SIG-M5 treated with dmso at 0.1 percent for 504 hours (cell line): Measurements from ENCODE around the gene MAML3.
A peak's percentile ranks its signal among the peaks of the same experiment; 100 is the strongest.

Experiments
- DNase-seq: peaks from one replicate; lab custom pipeline; 2025; ENCODE audit not compliant: unreplicated experiment; lab: John Stamatoyannopoulos, UW

Gene MAML3

DNA sequence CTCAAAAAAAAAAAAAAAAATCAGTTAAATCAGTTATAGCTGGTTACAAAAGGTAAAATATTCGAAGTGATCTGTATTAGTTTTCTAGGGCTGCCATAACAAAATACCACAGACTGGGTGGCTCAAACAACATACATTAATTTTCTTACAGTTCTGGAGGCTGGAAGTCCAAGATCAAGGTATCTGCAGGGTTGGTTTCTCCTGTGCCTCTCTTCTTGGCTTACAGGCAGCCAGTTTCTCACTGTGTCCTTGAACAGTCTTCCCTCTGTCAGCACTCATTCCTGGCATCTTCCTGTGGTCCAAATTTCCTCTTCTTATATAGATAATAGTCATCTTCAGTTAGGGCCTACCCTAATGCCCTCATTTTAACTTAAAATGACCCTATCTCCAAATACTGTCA is 248.5 kb downstream of the MAML3 start:
- DNase-seq, result no peak

DNA sequence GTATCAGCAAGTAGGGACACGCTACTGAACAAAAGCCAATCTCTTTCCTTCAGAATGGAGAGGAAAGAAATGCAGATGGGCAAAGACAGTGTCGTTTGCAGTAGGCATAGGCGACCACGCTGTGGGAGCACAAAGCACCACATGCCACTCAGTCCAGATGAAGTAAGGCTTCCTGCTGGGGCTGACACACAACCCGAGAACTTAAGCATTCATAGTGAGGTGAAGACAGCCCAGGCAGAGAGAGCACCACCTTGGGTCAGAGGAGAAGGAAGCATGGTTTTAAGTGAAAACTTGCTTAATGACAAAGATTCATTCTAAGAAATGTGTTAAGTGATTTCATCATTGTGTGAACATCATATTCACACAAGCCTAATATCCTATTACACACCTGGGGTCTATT is 249.6 kb downstream of the MAML3 start:
- DNase-seq, result no peak

DNA sequence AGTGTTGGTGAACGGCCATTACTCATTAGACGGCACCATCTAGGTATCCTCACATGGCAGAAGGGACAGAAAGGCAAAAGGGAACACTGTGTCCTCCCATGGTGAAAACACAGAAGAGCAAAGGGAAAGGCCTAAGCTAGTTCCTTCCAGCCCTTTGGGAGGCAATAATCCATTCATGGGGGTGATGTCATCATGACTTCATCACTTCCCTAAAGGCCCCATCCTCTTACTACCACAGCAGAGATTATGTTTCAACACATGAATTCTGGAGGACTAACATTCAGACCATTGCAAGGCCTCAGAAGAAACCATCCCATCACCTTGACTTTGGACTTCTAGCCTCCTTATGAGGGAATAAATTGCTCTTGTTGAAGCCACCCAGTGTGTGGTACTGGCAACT is 250.1 kb downstream of the MAML3 start:
- DNase-seq, result no peak

DNA sequence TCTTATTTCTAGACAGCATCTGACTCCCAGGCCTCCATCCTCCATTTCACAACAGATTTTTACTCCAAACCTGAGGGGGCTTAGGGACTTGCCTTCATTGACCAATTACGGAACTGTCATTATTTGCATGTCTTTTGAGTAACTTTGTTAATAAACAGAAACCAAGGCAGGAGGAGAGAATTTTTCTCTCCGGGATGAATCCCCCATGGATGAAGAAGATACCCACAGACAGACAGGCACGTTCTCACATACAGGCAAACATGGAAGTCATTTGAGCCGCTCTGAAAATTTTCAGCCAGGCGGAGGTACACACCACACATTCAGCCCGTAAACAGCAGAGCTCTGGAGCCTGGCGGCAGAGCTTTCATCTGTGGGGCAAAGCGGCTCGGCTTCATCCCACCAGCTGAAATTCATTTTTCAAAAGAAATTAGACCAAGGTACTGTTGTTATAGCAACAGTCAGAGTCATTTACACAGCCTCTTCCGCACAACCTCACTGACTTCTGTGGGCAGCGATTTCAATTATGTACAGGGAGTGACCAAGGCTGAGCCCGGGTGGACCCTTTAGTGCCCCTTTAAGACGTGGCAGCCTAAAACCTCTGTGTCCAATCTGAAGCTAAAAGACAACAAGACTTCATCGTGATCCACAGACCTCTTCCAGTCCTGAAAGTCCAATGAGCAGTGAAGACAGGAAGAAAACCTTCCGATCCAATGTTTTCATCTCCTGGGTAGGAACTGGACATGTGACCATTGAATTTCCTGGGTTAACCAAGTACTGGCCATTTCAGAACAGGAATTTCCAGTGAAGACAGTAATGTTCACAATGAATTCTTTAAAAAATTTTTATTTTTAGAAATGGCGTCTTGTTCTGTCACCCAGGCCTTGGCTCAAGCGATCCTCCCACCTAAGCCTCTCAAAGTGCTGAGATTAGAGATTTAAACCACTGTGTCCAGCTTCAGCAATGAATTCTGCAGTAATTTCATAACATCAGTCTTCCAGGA is 251.4 kb downstream of the MAML3 start:
- DNase-seq, result no peak

DNA sequence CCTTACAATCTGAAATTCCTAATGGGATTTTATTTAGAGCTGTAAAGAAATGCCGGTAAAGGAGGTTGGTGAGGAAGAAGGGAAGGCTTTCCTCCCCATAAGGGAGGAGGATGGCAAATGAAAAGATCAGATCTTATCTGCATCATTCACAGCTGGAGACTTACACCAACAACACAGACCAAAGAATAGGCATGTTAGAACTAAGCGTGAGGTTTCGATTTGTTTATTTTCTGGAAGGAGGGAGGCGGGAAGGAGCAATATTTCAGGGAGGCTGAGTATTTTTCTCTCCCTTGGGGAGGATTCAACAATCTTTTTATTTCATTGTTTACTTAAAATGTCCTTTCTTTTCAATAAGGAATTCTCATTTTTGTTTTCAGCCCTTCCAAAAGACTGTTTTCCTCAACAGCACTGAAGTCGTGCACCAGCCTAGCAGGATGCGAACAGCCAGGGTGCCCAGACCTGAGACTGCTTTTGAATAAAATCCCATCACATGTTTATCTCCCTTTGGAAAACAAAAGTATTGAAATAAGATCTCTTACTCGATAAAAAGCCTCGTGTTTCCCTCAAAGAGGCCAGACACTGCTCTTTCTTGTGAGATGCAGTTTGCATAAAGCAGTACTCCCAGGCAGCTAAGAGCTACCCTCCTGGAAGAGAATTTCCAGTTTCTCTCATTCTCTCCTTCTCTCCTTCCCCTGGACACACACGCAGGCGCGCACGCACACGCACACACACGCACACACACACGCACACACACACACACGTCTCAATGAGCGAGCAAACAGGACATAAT is 252.3 kb downstream of the MAML3 start:
- DNase-seq, result no peak

DNA sequence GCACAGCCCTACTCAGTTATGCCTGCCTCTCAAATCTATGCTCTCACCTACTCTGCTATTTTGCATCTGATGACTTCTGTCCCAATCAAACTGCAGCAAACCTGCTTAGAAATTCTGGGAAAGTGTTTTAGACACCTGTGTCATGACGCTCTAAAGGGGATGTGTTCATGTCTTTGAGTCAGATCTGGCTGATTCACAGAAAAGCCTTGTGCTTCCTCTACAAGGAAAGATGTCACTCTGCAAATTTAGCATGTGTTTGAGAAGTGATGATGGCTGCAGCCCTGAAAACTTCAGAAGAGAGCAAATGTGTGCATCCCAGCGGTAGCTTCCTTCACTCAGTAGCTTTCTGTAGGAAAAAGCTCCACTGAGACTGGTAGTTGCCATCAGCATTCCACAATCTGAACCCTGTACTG is 253.0 kb downstream of the MAML3 start:
- DNase-seq, result no peak

DNA sequence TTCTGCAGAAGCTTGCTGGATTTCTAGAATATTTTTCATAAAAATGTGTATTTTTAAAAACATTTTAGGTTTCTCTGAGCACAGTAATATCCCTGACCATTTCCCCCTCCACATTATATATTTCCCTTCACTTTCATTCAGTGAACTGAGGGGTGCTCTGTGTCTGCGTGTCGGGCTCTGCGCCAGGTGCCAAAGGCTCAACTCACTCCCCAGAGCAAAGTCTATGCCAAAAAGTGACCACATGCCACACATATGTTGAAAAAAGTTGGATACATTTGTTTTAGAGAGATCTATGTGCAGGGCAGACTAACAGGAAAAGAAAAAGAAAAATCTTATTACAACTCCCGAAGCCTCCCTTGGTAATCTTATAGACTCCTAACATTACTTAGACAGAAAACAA is 254.6 kb downstream of the MAML3 start:
- DNase-seq, result no peak

DNA sequence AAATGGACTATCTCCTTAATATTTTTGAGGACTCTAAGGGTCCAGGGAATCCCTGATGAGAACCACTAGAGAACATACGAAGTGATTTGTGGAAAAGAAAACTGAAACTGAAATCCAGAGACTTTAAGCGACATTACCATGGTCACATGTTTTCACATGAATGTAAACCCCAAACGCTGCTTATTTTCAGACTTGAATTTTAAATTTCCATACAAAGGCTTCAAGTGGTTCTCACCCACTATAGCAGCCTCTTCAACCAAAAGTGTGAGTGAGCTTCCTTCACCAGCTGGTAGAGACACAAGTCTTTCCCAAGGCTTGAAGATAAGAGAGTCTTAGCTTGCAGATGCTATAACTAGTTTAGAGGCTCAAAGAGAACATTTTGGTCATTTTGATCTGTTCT is 255.7 kb downstream of the MAML3 start:
- no peak for DNase-seq

DNA sequence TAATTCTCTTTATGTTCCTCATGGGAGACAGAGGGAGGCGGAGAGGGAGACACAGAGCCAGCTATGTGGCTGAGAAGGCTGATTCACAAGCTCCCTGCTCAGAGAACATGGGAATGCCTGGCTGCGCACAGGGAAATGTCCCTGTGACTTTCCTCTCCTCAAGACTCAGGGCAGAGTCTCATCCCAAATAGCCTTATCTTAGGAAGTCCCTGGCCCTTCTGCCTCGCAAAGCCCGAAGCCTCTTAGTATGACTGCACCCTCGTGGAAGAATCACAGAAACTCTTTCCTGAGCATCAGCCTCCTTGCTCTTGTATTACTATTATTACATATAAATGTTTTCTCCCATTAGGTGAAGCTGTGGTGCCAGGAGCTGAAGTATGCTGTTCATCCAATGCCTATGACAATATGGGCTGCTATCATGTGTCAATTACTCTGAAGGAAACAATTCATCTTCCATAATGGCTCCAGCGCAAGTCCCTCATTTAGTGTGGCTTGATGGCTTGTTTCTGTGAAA is 257.8 kb downstream of the MAML3 start:
- no peak for DNase-seq

DNA sequence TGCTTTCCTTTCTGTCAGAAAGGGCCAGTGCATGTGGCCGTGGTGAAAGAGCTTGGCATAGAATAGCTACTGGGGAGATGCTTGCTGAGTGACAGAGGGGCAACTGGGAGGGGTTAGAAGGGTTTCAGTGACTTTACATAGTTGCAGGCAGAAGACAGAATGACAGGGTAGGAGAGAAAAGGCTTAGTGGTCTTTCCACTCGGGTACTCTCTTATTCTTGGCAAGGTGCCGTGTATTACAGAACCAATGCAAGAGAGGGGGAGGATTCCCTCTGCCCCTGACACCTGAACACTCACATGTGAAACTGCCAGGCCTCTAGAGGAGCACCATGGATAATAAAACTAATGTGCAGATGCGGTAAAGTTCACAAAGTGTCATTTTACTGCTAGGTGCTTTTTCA is 260.2 kb downstream of the MAML3 start:
- DNase-seq, result no peak

DNA sequence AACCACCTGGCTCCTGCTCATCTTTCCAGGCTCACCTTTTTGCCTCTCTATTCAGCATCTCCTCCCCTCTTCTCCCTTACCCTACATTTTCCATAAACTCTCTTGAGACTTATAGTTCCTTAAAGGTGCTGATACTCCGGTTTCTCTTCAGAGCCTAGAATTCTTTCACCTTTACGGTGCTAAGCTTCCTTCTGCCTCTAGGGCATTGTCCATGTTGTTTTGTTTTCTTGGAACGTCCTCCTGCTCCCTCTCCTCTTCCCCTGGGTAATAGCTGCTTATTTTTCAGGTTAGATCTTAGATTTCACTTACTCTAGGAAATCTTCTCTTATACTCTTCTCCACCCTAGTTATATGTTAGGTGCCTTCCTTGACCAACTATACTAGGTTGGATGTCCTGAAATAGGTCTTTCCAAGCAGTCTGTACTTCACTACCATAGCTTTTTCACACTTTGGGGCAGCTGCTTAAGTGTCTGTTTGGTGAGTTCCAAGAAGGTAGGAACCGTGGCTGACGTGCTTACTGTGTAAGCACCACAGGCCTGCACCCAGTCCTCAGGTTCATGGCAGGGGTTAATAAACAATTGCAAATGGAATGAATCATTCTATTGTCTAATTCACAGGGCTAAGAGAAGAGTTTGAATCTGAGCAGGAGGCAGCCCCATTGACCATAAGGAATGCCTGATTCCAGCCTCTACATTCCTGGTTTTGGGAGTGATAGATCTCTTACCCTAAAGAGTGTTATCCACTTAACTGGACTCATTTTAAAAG is 260.8 kb downstream of the MAML3 start:
- DNase-seq, result no peak

DNA sequence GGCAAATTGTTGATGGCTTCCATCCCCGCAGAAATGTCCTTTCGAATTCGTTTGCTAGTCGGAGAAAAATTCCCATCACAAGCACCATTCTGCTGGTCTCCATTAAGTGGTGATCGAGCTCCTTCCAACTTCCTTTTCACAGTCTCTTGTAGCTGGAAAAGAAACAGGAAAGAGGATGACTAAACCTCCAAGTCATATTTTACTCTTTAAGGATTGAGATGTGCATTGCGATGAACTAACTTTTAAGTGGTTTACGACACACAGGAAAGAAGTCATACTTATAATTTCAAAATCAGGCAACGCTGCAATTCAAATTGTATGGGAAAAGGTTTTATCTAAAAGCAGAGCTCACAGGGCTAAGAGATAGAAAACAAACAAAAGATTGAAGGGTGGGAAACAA is 263.2 kb downstream of the MAML3 start:
- DNase-seq, result peak; percentile 44

DNA sequence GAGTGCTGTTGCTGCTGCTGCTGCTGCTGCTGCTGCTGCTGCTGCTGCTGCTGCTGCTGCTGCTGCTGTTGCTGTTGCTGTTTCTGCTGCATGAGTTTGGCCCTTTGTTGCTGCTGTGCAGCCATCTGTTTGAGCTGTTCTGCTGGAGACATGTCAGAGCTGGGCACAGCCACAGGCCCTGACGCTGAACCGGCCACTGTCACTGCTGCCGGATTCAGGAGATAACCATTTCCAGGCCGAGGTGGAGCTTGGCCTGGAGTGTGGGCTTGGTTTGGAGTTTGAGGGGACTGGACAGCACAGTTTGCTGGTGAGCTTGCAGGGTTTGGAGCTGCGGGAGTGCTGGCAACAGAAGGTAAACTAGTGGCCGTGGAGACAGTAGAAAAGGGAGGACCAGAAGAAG is 264.1 kb downstream of the MAML3 start:
- DNase-seq, result no peak

DNA sequence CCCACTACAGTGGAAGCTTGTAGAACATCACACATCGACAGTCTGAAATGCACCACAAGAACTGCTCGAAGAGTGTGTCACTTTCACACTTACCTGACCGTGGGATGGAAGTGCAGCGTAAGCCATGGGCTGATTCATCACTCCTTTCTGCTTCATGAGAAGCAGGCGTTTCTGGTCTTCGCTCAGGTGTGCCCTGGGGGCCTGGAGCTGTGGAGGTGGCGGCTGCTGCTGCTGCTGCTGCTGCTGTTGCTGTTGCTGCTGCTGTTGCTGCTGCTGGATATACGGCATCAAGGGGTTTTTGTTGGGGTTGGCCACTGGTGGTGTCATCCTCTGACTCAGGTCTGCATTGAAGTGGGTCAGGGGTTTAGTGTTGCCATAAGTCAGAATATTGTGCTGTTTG is 264.7 kb downstream of the MAML3 start:
- DNase-seq, result no peak

DNA sequence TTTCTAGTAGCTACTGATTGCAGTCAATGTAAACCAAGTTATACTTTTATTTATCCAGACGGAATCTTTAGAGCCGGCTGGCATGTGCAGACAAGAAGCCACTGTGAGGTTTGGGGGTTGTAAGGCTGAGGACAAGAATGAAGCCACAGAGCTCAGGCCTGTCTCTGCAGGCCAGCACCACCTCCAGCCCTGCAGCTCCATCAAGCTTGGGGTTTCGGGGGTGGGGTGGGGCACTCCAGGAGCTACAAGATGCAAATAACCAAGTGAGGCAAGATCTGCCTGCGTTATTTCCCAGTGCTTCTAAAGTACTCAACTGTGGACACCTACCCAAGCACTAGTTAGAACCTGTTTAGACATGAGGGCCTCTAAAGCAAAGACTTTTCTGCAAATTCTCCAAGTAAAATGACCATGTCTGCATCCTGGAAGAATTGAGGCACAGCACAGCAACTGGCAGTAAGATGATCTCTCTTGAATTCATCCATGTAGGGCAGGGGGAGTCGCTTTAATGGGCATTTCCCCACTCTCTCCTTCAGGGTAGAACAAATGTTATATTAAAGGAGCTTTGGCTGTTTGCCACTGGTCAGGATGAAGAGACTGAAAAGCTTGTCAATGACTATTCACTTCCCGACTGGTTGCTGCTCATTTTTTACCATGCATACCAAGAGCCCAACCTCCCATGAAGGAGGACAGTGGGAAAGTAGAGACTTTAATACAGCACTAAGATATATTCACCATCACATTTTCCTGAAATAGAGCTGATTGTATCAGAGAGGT is 265.8 kb downstream of the MAML3 start:
- no peak for DNase-seq

DNA sequence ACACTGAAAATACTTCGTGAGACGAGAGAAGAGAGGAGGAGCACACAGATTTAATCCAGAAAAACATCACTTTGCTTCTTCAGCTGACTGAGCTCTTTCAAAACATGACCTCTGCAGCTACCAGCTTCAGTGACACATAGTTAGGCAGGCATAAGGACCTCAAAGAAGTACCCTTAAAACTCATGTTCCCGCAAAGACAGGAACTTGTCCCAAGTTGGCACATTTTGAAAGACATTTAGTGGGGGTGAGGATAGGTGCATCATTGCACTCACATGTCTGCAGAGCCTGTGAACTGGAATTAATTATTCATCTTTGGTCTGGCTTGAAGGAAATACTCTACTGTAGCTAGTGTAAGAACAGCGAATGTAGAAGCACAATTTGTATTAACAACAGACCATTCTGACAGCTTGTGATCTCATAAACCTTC is 266.6 kb downstream of the MAML3 start:
- no peak for DNase-seq

DNA sequence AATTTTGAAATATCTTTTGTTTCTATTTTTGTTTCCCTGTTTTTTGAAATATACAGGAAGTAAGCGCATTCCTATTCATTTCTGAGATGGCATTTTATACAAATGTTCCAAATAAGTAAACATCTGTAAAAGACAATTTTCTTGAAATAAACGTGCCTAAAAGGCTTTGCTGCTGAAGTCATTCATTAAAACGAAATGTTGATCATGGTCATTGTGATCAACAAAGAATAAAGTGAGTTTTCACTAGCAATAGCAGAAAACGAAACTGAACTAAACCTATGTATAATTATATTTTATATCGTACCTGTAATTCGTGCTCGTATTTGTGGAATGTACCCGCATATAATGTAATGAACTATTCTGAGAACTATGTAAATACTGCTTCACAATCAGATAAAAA is 267.2 kb downstream of the MAML3 start:
- no peak for DNase-seq

DNA sequence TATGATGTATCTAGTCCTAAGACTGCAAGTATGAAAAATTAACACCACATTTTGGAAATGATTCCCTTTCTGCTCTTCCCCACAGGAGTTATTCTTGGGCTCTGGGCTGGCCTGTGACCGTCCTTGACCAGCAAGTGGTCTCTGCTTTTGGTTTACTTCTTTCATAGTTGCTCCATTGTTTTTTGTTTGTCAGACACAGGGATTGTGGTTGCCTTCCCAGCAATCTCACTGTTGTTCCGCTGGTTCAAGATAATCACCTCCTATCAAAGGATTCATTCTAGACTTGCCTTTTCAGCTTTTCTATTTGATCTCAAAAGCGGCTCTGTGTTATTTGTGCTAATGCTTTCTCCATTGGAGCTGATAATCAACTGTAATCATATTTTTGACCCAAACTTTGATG is 269.5 kb downstream of the MAML3 start:
- no peak for DNase-seq

DNA sequence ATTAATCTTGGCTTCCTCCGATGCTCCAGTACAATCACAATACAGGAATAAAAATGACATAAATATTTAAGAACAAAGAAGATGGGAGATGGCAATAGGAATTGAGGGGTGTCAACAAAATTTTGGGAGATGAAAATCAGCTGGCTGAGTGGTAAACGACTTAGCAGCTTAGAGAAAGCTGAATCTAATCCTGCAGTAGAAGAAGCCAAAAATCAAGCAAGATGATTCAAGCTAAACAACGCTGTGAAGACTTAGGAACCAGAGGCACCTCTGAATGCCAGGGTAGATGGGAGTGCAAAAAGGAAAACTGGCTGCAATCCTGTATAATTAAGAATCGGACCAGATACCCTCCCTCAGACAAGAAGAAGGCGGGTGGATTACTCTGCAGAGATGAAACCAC is 273.1 kb downstream of the MAML3 start:
- DNase-seq, result no peak

DNA sequence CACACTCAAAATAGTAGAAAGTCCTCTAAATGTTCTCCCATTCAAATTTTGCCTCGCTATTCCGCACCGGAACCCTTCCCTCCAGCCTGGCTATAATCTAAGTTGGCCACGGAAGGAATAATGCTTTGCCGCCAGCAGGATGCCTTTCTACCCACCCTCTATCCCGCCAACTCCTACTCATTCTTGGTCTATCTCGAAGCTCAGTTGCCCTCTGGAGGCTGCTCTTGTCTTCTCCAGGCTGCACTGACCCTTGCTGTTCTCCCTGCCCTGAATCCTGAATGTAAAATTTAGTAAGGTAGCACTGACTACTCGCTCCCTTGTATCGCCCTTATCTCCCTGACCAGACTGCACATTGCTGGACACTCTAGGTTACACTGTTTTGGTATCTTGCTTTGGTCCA is 275.9 kb downstream of the MAML3 start:
- no peak for DNase-seq
